ENCODE results near the gene DUSP23. TPM values are rescaled to one million over a fixed set of nuclear protein-coding genes. Genes with fewer than 3 reads are reported as not detected.

Gene DUSP23
- total and polyA plus RNA-seq, 7 donors: 18.5 to 236 (median 46.5) TPM

DNA sequence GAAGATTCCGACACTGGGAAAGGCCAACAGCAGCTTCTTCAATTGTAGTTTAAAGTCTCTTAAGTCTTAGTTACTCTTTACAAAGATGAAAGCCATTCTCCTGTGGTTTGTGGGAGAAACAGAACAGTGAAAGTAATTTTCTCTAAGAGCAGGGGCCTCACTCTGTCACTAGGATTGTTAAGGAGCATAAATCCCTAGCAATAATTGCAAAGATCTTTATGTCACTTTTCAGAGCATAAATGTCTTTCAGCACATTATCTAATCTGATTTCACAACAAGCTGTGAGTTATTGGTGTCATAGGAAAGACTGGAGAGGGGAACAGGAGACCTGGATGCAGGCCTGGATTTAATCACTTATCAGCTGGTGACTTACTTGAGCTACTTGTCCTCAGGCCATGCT, 32.4 kb upstream of the DUSP23 start:
- no peak overlapping the region for H3K27ac ChIP-seq
- no peaks in the 10 kb centered on the region for H3K4me1 ChIP-seq
- WGBS, 3 donors: 84 to 96% (median 90%) methylated on average over 1 of the region's 1 CpG
- H3K27me3 ChIP-seq (ENCODE audit: insufficient read depth in 3 of 3, low read length in 2 of 3): no peaks in the 10 kb centered on the region
- no peak for DNase-seq
- H3K9me3 ChIP-seq: no peaks in the 10 kb centered on the region
- ATAC-seq: no peak
- H3K36me3 ChIP-seq (ENCODE audit: insufficient read depth in 1 of 2, low read depth in 1 of 2): no peaks in the 10 kb centered on the region
- TF ChIP-seq, protein P1, sequence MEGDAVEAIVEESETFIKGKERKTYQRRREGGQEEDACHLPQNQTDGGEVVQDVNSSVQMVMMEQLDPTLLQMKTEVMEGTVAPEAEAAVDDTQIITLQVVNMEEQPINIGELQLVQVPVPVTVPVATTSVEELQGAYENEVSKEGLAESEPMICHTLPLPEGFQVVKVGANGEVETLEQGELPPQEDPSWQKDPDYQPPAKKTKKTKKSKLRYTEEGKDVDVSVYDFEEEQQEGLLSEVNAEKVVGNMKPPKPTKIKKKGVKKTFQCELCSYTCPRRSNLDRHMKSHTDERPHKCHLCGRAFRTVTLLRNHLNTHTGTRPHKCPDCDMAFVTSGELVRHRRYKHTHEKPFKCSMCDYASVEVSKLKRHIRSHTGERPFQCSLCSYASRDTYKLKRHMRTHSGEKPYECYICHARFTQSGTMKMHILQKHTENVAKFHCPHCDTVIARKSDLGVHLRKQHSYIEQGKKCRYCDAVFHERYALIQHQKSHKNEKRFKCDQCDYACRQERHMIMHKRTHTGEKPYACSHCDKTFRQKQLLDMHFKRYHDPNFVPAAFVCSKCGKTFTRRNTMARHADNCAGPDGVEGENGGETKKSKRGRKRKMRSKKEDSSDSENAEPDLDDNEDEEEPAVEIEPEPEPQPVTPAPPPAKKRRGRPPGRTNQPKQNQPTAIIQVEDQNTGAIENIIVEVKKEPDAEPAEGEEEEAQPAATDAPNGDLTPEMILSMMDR (IDR thresholded peaks at IDR 0.05): no peak
- intact Hi-C loops (cut with DNase I): no loop called here
- H3K4me3 ChIP-seq: no peak overlapping the region

DNA sequence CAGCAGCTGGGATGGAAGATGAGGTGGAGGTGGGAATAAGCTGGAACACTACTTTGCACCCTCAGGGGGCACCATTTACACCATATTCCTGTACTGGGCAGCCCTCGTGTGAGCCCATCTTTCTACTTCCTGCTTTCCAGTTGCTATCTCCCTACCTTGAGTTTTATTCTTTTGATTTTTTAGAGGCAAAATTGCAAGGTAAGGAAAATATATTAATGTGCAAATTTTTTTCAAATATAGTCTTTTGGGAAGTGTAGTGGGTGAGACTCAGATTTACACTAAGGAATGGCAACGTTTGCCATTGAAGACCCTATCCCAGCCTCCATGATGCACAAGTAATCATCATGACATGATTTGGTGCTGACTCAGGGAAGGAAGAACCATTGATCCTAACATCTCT, 31.1 kb upstream of the DUSP23 start:
- Histone ChIP-seq H3K9me3 (no peaks in the 10 kb centered on the region), H3K4me3 (no peak overlapping the region), H3K27ac (no peak overlapping the region), H3K27me3 (ENCODE audit: insufficient read depth in 3 of 3, low read length in 2 of 3) (no peaks in the 10 kb centered on the region), H3K4me1 (no peaks in the 10 kb centered on the region), H3K36me3 (ENCODE audit: insufficient read depth in 1 of 2, low read depth in 1 of 2) (no peaks in the 10 kb centered on the region)
- DNase-seq (no peak), ATAC-seq (no peak)
- 58 to 72% (median 62%) methylated on average over 2 of the region's 2 CpGs for WGBS, 3 donors
- TF ChIP-seq, protein P1 (IDR thresholded peaks at IDR 0.05): no peak
- intact Hi-C loops (cut with DNase I): no loop called here

DNA sequence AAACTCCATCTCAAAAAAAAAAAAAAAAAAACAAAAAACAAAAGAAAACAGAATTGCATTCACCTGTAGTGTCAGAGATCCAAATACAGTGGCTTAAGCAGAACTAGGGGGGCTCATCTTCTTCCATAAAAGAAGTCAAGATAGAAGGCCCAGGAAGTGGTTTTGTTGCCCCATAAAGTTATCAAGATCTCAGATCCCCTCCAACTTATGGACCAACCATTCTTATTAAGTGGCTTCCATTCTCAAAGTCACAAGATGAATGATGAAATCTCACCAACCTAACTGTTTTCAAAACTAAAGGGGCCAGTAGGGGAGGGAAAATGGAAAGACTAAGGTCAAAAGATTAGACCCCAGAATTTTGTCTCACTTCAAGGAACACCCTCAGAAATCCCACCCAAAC, 30.1 kb upstream of the DUSP23 start:
- Histone ChIP-seq H3K27ac (no peak overlapping the region), H3K9me3 (no peaks in the 10 kb centered on the region), H3K4me3 (no peak overlapping the region), H3K36me3 (ENCODE audit: insufficient read depth in 1 of 2, low read depth in 1 of 2) (no peaks in the 10 kb centered on the region), H3K27me3 (ENCODE audit: insufficient read depth in 3 of 3, low read length in 2 of 3) (no peaks in the 10 kb centered on the region), H3K4me1 (no peaks in the 10 kb centered on the region)
- TF ChIP-seq, protein P1 (IDR thresholded peaks at IDR 0.05): no peak
- intact Hi-C loops (cut with DNase I): no loop called here
- ATAC-seq (no peak), DNase-seq (no peak)

DNA sequence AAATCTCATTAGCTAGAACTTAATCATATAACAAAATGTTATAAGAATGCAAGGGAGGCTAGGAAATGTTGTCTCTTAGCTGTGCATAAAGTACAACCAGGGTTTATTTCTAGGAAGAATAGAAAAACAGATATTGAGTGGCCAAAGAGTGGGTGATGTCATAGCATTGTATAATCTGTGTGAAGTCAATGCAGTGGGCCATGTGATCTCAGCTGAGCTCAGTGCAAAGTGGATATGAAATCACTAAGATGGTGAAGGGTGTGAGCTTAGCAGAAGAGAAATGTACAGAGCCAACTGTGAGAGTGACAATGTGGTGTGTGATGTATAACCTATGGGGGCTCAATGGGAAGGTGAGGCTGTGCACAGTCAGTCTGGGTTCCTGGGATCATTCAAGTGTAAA, 29.7 kb upstream of the DUSP23 start:
- ATAC-seq (no peak), DNase-seq (no peak)
- Histone ChIP-seq H3K4me1 (no peaks in the 10 kb centered on the region), H3K9me3 (no peaks in the 10 kb centered on the region), H3K27ac (no peak overlapping the region), H3K36me3 (ENCODE audit: insufficient read depth in 1 of 2, low read depth in 1 of 2) (no peaks in the 10 kb centered on the region), H3K27me3 (ENCODE audit: insufficient read depth in 3 of 3, low read length in 2 of 3) (no peaks in the 10 kb centered on the region), H3K4me3 (no peak overlapping the region)
- intact Hi-C loops (cut with DNase I): no loop called here
- TF ChIP-seq, protein P1 (IDR thresholded peaks at IDR 0.05): no peak

DNA sequence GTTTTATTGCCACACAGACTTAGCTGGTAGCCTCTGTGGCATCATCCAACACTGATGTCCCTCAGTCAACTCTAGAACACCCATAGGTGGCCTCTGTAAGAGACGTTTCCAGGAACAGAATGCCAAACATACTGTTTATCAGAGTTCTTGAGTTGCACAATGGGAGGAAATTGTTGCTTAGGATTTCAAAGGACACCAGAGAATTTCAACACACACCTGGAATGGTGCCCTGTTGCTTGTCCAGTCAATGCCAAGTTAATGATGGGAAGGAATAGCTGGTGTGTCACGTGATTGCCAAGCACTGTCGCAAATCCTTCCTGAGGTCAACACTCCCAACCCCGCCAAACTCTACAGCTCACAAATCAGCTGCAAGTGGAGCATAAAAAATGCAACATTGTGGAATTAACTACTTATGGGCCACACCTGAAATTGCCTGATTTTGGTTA, 28.6 kb upstream of the DUSP23 start:
- Histone ChIP-seq H3K4me1 (no peaks in the 10 kb centered on the region), H3K27ac (peak overlapping the region; percentile 55), H3K4me3 (no peak overlapping the region), H3K36me3 (ENCODE audit: insufficient read depth in 1 of 2, low read depth in 1 of 2) (no peaks in the 10 kb centered on the region), H3K9me3 (no peaks in the 10 kb centered on the region), H3K27me3 (ENCODE audit: insufficient read depth in 3 of 3, low read length in 2 of 3) (no peaks in the 10 kb centered on the region)
- TF ChIP-seq, protein P1 (IDR thresholded peaks at IDR 0.05): no peak
- intact Hi-C loops (cut with DNase I): no loop called here
- DNase-seq (peak; percentile 64 to 73), ATAC-seq (peak in 3 of 4 donors; percentile 82 to 91 (median 91))
- 16 to 28% (median 18%) methylated on average over 4 of the region's 4 CpGs for WGBS, 3 donors

Measured in psoas muscle (tissue), 8 donors.